Measurements from ENCODE around the gene MPO. TPM values are rescaled to one million over a fixed set of nuclear protein-coding genes. Genes with fewer than 3 reads are reported as not detected.
A peak's percentile ranks its signal among the peaks of the same experiment; 100 is the strongest.

The MPO gene
- total and polyA plus RNA-seq, 5 donors from 2014 or later = 0.19 TPM; not detected in 4

DNA sequence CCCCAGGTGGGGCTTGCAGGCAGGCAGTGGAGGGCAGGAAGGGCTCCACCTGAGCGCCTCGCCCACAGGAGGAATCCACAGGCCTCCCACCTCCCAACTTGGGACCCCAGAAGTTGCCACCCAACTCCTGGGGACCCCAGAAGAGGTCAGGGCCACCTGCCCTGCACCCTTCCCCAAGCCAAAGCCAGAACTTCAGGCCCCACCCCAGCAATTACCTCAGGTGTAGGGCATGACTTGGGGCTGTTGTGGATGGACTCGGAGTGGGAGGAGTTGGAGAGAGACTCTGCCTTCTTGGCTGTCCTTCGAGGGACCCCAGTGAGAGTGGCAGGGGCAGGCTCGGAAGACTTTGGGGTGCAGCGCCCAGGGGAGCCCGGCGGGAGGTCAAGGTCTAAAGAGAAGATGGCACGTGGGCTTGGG is 37.3 kb upstream of the MPO start:
- H3K36me3 Mint-ChIP-seq = peaks cover 18% of the 10 kb centered on the region
- Histone ChIP-seq H3K9me3 (ENCODE audit: control insufficient read depth in 2 of 2, low read length in 2 of 2) (no peaks in the 10 kb centered on the region), H3K27ac (ENCODE audit: insufficient read depth, low read length, poor library complexity, severe bottlenecking) (peak overlapping the region; percentile 76), H3K36me3 (ENCODE audit: control insufficient read depth, insufficient read depth, low read length) (peaks cover 2% of the 10 kb centered on the region), H3K27me3 (ENCODE audit: control insufficient read depth, insufficient read depth, low read length) (no peaks in the 10 kb centered on the region), H3K4me3 (ENCODE audit: low read depth, low read length) (no peak overlapping the region), H3K4me1 (ENCODE audit: control insufficient read depth, insufficient read depth, low read length, poor library complexity, severe bottlenecking) (peaks cover 15% of the 10 kb centered on the region)
- ATAC-seq (ENCODE audit: low read depth in 2 of 2) (no peak), DNase-seq (peak in 1 of 3 donors; percentile 0)
- H3K4me1 Mint-ChIP-seq = peaks cover 7 to 25% (median 15%) of the 10 kb centered on the region in 4 donors
- H3K4me3 Mint-ChIP-seq = no peak overlapping the region
- H3K9me3 Mint-ChIP-seq = no peaks in the 10 kb centered on the region
- no peaks in the 10 kb centered on the region for H3K27me3 Mint-ChIP-seq
- H3K27ac Mint-ChIP-seq = peak overlapping the region; percentile 78 to 94 (median 87)

DNA sequence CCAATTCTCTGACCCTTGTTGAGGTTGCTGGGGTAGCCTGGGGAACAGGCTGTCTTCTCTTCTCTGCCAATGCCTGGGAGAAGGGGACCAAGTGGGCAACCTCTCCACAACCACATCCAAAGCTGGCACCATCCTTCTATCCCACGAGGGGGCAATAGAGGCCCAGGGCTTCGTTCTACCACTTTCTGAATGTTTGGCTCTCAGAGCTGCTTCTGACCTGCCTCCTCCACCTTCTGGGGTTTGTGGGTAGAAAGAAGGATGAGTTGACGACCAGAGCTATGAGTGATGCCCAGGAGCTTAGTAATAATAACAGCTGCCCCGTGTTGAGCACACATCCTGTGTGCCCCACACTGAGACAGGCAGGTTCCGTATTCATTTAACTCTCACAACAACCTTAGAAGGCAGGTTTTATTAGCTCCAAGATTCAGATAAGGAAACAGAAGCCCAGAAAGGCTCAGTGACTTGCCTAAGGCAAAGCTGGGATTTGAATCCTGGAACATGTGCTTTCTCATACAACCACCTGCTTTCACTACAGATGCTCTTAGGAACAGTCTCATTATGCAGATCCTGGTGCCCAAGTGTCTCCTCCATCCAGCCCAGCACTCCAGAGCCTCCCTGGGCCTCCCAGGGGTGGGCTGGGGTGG is 36.8 kb upstream of the MPO start:
- ATAC-seq (ENCODE audit: low read depth in 2 of 2) (peak; percentile 98), DNase-seq (peak; percentile 64 to 91 (median 84))
- peak overlapping the region; percentile 87 to 94 (median 92) for H3K27ac Mint-ChIP-seq
- H3K27me3 Mint-ChIP-seq = no peaks in the 10 kb centered on the region
- H3K9me3 Mint-ChIP-seq = no peaks in the 10 kb centered on the region
- Histone ChIP-seq H3K27me3 (ENCODE audit: control insufficient read depth, insufficient read depth, low read length) (no peaks in the 10 kb centered on the region), H3K27ac (ENCODE audit: insufficient read depth, low read length, poor library complexity, severe bottlenecking) (peak overlapping the region; percentile 76), H3K4me1 (ENCODE audit: control insufficient read depth, insufficient read depth, low read length, poor library complexity, severe bottlenecking) (peaks cover 15% of the 10 kb centered on the region), H3K9me3 (ENCODE audit: control insufficient read depth in 2 of 2, low read length in 2 of 2) (no peaks in the 10 kb centered on the region), H3K4me3 (ENCODE audit: low read depth, low read length) (peak overlapping the region; percentile 0), H3K36me3 (ENCODE audit: control insufficient read depth, insufficient read depth, low read length) (peaks cover 1% of the 10 kb centered on the region)
- peaks cover 7 to 25% (median 15%) of the 10 kb centered on the region in 4 donors for H3K4me1 Mint-ChIP-seq
- peak overlapping the region; percentile 11 to 73 (median 40) for H3K4me3 Mint-ChIP-seq
- H3K36me3 Mint-ChIP-seq = peaks cover 21% of the 10 kb centered on the region

DNA sequence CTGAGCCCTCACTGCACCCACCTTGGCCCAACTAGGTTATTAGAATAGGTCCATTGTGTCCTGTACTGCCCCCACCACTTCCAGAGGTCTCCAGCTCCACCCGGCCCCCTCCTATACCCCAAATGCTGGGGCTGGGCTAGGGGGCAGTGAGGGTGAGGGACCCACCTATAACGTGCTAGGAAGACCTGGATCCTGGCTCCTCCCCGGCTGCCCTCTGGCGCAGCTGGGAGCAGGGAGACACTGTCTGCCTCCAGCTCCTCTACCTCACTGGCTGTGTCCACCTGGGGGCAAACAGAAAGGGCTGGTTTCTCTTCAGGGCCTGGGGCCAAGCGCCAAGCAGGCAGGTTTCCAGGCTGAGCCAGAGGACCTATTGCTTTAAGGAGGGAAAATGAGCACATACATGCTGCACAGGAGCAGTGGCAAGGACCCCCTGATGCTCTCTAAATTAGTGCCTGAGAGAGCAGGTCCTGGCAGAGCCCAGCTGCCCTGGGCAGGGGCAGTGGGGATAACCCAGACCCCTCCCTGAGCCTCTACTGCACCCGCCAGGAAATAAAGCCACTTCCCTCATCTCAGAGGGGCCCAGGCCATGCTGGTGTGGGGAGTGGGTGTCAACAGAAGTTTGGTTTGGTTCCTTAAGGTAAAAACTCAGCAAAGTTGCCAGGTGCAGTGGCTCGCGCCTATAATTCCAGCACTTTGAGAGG is 35.7 kb upstream of the MPO start:
- no peaks in the 10 kb centered on the region for H3K27me3 ChIP-seq (ENCODE audit: control insufficient read depth, insufficient read depth, low read length)
- peaks cover 16% of the 10 kb centered on the region for H3K36me3 Mint-ChIP-seq
- ATAC-seq (ENCODE audit: low read depth in 2 of 2) (no peak), DNase-seq (no peak)
- no peaks in the 10 kb centered on the region for H3K9me3 Mint-ChIP-seq
- no peak overlapping the region for H3K4me3 Mint-ChIP-seq
- no peaks in the 10 kb centered on the region for H3K9me3 ChIP-seq (ENCODE audit: control insufficient read depth in 2 of 2, low read length in 2 of 2)
- H3K27ac Mint-ChIP-seq = peak overlapping the region in 2 of 3 donors; percentile 87 to 92
- peaks cover 15% of the 10 kb centered on the region for H3K4me1 ChIP-seq (ENCODE audit: control insufficient read depth, insufficient read depth, low read length, poor library complexity, severe bottlenecking)
- H3K4me1 Mint-ChIP-seq = peaks cover 7 to 19% (median 14%) of the 10 kb centered on the region in 4 donors
- no peaks in the 10 kb centered on the region for H3K27me3 Mint-ChIP-seq
- H3K36me3 ChIP-seq (ENCODE audit: control insufficient read depth, insufficient read depth, low read length) = no peaks in the 10 kb centered on the region
- H3K4me3 ChIP-seq (ENCODE audit: low read depth, low read length) = no peak overlapping the region
- H3K27ac ChIP-seq (ENCODE audit: insufficient read depth, low read length, poor library complexity, severe bottlenecking) = no peak overlapping the region

DNA sequence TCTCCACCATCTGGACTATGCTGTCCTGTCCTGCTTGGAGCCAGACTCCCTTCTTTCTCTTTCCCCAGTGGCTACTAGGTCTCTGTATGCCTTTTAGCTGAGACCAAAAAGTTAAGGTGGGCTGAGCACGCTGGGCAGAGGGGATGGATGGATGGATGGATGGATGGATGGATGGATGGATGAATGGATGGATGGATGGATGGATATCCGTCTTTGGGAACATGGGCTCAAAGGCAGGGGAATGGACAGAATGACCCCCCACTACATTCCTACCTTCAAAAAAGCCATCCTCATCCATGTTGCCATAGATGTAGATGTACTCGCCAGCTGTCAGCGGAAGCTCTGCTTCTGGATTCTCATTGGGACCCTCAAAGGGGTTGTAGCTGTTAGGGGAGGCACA is 35.0 kb upstream of the MPO start:
- DNase-seq (no peak), ATAC-seq (ENCODE audit: low read depth in 2 of 2) (no peak)
- Histone ChIP-seq H3K36me3 (ENCODE audit: control insufficient read depth, insufficient read depth, low read length) (no peaks in the 10 kb centered on the region), H3K4me3 (ENCODE audit: low read depth, low read length) (no peak overlapping the region), H3K4me1 (ENCODE audit: control insufficient read depth, insufficient read depth, low read length, poor library complexity, severe bottlenecking) (peaks cover 15% of the 10 kb centered on the region), H3K9me3 (ENCODE audit: control insufficient read depth in 2 of 2, low read length in 2 of 2) (no peaks in the 10 kb centered on the region), H3K27me3 (ENCODE audit: control insufficient read depth, insufficient read depth, low read length) (no peaks in the 10 kb centered on the region), H3K27ac (ENCODE audit: insufficient read depth, low read length, poor library complexity, severe bottlenecking) (no peak overlapping the region)
- peaks cover 13% of the 10 kb centered on the region for H3K36me3 Mint-ChIP-seq
- H3K9me3 Mint-ChIP-seq = no peaks in the 10 kb centered on the region
- peak overlapping the region in 1 of 4 donors; percentile 14 for H3K4me3 Mint-ChIP-seq
- no peaks in the 10 kb centered on the region for H3K27me3 Mint-ChIP-seq
- H3K4me1 Mint-ChIP-seq = peaks cover 7 to 19% (median 12%) of the 10 kb centered on the region in 4 donors
- H3K27ac Mint-ChIP-seq = peak overlapping the region; percentile 60 to 82 (median 81)

DNA sequence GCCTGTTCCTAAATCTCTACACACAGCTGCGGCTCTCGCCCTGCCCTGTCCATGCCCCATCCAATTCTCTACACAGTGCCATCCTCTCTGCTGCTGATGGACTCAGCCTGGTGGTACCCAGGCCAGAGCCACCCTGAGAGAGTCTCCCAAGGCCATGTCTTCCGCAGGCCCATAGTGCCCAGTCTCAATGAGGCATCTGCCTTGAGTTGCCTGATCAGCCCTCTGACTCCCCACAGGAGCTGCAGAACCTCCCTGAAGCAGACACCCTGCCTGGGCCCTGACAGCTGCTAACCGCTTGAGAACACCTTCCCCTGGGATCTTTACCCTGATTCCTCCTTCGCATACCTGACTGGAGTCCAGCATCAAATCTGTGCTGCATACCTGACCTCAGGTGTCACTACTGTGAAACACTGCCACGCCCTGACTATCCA is 34.6 kb upstream of the MPO start:
- peaks cover 15% of the 10 kb centered on the region for H3K4me1 ChIP-seq (ENCODE audit: control insufficient read depth, insufficient read depth, low read length, poor library complexity, severe bottlenecking)
- no peaks in the 10 kb centered on the region for H3K9me3 ChIP-seq (ENCODE audit: control insufficient read depth in 2 of 2, low read length in 2 of 2)
- no peak for ATAC-seq (ENCODE audit: low read depth in 2 of 2)
- no peak overlapping the region for H3K4me3 ChIP-seq (ENCODE audit: low read depth, low read length)
- Mint-ChIP-seq H3K9me3 (no peaks in the 10 kb centered on the region), H3K4me1 (peaks cover 7 to 19% (median 11%) of the 10 kb centered on the region in 4 donors), H3K4me3 (peak overlapping the region in 1 of 4 donors; percentile 14), H3K36me3 (peaks cover 12% of the 10 kb centered on the region), H3K27me3 (no peaks in the 10 kb centered on the region), H3K27ac (peak overlapping the region; percentile 60 to 82 (median 81))
- no peak overlapping the region for H3K27ac ChIP-seq (ENCODE audit: insufficient read depth, low read length, poor library complexity, severe bottlenecking)
- no peaks in the 10 kb centered on the region for H3K27me3 ChIP-seq (ENCODE audit: control insufficient read depth, insufficient read depth, low read length)
- H3K36me3 ChIP-seq (ENCODE audit: control insufficient read depth, insufficient read depth, low read length) = no peaks in the 10 kb centered on the region
- no peak for DNase-seq

DNA sequence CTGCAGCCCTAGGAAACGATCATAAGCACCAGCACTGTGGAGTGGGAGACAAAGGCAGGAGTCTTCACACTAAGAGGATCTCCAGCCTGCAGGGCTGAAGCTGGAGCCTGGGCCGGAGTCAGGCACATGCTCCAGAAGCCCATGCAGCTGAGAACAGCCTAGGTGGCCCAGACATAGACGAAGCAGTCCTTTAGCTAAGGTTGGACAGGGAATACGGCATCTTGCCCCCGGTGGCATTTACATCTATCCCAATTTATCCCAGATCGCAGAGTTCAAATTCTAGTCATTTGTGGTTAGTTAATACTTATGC is 33.9 kb upstream of the MPO start:
- no peaks in the 10 kb centered on the region for H3K9me3 Mint-ChIP-seq
- Histone ChIP-seq H3K27me3 (ENCODE audit: control insufficient read depth, insufficient read depth, low read length) (no peaks in the 10 kb centered on the region), H3K9me3 (ENCODE audit: control insufficient read depth in 2 of 2, low read length in 2 of 2) (no peaks in the 10 kb centered on the region), H3K4me3 (ENCODE audit: low read depth, low read length) (no peak overlapping the region), H3K4me1 (ENCODE audit: control insufficient read depth, insufficient read depth, low read length, poor library complexity, severe bottlenecking) (peaks cover 15% of the 10 kb centered on the region), H3K27ac (ENCODE audit: insufficient read depth, low read length, poor library complexity, severe bottlenecking) (no peak overlapping the region), H3K36me3 (ENCODE audit: control insufficient read depth, insufficient read depth, low read length) (no peaks in the 10 kb centered on the region)
- H3K27me3 Mint-ChIP-seq = no peaks in the 10 kb centered on the region
- no peak overlapping the region for H3K4me3 Mint-ChIP-seq
- peaks cover 7 to 19% (median 11%) of the 10 kb centered on the region in 4 donors for H3K4me1 Mint-ChIP-seq
- H3K27ac Mint-ChIP-seq = no peak overlapping the region
- DNase-seq (no peak), ATAC-seq (ENCODE audit: low read depth in 2 of 2) (no peak)
- peaks cover 12% of the 10 kb centered on the region for H3K36me3 Mint-ChIP-seq

DNA sequence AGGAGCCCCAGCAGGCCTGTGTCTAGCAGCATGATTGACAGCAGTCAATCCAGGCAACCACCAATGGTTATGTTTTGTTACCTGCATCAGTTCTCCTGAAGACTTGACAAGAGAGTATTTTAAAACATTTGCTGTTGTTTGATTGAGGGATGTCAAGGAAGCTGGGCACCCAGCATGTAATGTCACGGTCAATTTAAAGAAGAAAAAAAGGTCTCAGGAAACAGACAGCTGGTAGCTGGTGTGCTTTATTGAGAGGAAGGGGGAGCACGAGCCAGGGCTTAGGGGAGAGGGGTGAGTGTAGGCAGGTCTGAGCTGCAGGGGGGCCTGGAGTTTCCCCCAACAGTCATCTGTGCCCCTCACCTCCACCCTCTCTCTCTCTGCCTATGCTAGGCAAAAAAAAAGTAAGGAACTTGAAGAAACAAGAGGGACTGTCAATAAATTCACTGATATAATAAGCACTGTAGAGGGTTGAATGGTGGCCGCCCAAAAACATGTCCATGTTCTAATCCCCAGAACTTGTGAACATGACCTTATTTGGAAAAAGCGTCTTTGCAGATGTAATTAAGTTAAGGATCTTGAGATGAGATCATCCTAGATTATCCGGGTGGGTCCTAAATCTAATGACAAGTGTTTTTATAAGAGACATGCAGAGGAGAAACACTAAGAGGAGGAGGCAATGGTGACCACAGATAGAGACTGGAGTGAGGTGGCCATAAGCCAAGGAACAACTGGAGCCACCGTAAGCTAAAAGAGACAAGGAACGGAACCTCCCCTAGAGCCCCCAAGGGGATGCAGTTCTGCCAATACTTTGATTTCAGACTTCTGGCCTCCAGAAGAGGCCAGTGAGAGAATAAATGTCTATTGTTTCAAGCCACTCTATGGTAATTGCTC is 33.3 kb upstream of the MPO start:
- Mint-ChIP-seq H3K36me3 (peaks cover 15% of the 10 kb centered on the region), H3K4me3 (no peak overlapping the region), H3K4me1 (peaks cover 7 to 16% (median 11%) of the 10 kb centered on the region in 4 donors), H3K9me3 (no peaks in the 10 kb centered on the region), H3K27ac (peak overlapping the region; percentile 21 to 67 (median 63)), H3K27me3 (no peaks in the 10 kb centered on the region)
- H3K27me3 ChIP-seq (ENCODE audit: control insufficient read depth, insufficient read depth, low read length) = no peaks in the 10 kb centered on the region
- no peak overlapping the region for H3K27ac ChIP-seq (ENCODE audit: insufficient read depth, low read length, poor library complexity, severe bottlenecking)
- DNase-seq = no peak
- H3K36me3 ChIP-seq (ENCODE audit: control insufficient read depth, insufficient read depth, low read length) = no peaks in the 10 kb centered on the region
- no peak overlapping the region for H3K4me3 ChIP-seq (ENCODE audit: low read depth, low read length)
- H3K9me3 ChIP-seq (ENCODE audit: control insufficient read depth in 2 of 2, low read length in 2 of 2) = no peaks in the 10 kb centered on the region
- ATAC-seq (ENCODE audit: low read depth in 2 of 2) = no peak
- peaks cover 15% of the 10 kb centered on the region for H3K4me1 ChIP-seq (ENCODE audit: control insufficient read depth, insufficient read depth, low read length, poor library complexity, severe bottlenecking)
